Measurements from ENCODE around the gene PYGO2.
"Not testable (repeated sequence)": the region's sequence is repeated elsewhere in the genome, so short reads cannot be mapped to it uniquely, and the experiment has no call there.

The PYGO2 gene

DNA sequence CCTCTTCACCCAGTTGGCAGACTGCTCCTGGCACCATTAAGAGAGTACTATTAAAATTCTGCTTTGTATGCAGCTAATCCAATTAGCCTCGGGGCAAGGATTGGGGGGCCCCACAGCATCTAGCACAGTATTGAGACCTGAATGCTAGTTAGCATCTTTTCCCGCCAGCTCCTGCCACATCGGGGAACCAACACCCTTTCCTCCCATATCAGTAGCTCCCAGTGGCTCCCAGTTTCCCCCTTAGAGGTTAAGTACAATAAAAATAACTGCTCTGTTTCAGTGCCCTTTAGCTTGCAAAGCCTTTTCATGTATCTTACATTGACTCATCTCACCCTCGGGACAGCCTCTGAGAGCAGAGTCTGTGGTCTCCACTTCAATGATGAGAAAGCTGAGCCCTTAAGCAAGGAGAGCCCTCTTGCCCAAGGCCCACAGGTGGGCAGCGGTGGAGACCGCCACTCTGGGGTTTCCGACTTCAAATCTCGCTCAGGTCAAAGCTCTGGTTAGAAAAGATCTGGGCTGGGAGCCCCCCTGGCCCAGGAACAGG, 20.9 kb downstream of the PYGO2 start:
- no peak for DNase-seq

DNA sequence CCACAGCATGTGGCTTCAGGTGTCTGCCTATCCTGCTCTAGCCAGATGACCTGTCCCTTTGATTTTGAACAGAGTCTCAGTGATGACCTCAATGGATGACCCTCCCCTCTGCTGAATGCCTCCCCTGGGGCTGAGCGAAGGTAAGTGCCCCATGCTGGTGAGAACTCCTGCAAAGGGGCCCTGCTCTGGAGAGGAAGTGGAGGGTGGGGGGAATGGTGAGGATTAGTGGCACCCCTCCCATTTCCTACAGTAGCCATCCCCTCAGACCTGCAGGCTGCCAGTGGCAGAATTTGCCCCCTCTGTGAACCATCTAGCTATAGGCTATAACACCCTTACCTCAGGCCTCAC, 21.4 kb downstream of the PYGO2 start:
- DNase-seq: no peak

DNA sequence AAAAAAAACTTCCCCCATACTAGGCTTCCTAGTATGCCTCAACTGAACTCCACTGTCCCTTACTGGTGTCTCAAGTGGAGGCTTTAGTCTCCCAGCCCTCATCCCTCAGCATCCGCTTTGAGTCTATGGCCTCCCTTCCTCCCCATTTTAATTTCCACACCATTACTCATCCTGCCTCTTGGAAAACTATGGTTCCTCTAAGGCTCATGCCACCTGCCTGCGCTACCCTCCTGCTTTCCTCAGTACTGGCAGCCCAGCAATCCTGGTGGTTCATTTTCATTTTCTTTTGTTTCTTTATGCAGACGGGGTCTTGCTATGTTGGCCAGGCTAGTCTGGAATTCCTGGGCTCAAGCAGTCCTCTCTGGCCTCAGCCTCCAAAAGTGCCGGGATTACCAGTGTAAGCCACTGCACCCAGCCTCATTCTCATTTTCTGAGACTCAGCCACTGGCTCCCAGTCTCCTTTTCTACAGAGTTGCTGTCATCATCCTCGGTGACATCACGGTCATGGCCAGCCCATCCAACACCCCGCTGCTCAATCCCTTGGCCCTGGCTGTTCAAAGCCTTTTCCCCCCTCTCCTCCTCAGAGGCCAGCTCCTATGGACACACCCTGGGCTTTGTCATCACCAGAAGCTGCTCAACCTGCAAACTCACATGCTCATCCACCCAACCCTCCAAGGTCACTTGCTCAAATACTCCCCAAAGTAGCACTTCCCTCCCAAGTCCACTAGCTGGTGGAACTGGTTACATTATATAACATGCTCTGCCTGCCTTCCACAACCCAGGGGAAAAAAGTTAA, 22.8 kb downstream of the PYGO2 start:
- no peak for DNase-seq

DNA sequence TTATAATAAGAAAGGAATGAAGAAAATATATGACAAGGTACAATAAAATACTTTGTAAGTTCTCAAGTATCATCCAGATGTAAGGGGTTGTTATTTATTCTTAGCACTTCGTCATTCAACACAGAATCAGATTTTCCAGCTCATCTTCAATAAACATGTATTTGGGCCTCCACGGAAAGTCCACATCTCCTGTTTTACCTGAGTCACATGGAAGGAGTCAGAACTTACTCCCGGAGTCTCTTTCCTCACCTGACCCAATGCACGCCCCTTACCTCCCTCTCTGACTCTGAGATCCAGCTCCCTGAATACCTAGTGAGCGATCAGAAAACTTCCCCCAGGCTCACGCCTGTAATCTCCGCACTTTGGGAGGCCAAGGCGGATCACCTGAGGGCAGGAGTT, 23.6 kb downstream of the PYGO2 start:
- DNase-seq: no peak

DNA sequence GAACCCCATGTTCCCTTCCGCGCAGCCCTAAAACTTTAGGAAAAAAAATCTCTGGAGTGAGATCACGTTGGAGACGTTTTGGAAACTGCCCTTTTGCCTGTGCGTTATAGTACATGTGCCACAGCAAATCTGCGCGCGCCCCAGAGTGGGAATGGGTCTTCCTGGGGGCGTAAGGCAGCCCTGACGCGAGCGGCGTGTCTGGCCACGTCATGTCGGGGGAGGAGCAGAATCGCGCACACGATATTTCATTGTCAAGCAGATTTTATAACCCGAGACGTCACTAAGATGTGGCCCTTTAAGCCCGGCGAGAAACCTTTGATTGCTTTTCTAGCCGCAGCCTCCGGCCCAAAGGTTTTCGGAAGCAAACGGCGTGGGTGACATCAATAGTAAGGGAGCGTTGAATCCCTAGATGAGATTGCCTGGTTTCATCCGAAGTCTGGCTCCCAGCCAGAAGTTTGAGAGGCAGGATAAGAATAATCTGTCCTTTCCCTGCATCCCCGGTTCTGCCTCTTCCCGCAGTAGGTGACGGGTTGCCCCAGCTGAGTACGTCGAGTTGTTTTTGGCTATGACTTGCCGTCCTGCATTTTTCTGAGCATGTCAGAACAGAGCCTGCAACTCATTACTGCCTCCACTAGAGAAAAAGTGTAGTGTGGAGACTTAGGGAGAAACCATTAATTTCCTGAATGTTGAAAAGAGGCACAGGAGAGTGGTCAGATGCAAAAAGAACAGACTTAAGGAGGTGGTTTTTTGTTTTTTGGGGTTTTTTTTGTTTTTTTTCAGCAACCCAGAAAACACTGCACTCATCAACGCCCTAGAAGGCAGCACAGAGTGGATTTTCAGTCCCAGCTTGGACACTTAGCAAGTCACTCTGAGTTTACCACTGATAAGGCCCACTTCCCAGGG, 24.2 kb downstream of the PYGO2 start:
- peak; percentile 91 for DNase-seq

DNA sequence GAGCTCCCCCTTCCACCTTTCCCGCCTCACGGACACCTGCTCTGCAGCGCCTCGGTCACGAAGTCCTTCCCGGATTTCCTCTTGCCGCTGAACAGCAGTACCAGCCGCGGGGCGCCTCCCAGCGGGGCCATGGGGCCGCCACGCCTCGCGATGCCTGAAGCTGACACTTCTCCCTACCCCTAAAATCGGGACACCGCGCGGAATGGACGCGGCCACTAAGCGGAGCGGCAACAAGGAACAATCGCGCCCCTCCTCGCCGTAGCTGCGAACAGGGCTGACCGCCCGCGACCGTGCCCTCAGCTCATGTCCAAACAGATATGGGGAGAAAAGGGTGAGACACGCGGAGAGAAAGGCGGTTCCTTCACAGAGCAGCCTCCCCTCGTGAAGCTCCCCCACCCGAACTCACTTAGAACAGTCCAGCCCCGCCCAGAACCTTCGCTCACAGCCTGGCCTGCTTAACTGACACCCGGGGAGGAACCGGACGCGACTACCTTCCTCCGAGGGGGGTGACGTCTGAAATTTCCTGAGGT, 25.0 kb downstream of the PYGO2 start, which contains the start of gene PMVK:
TSS of gene PMVK (minus strand) at position 165 of the 530 bp plus-strand sequence. CDS start at position 131, 34 bp downstream.
- DNase-seq: peak; percentile 91

DNA sequence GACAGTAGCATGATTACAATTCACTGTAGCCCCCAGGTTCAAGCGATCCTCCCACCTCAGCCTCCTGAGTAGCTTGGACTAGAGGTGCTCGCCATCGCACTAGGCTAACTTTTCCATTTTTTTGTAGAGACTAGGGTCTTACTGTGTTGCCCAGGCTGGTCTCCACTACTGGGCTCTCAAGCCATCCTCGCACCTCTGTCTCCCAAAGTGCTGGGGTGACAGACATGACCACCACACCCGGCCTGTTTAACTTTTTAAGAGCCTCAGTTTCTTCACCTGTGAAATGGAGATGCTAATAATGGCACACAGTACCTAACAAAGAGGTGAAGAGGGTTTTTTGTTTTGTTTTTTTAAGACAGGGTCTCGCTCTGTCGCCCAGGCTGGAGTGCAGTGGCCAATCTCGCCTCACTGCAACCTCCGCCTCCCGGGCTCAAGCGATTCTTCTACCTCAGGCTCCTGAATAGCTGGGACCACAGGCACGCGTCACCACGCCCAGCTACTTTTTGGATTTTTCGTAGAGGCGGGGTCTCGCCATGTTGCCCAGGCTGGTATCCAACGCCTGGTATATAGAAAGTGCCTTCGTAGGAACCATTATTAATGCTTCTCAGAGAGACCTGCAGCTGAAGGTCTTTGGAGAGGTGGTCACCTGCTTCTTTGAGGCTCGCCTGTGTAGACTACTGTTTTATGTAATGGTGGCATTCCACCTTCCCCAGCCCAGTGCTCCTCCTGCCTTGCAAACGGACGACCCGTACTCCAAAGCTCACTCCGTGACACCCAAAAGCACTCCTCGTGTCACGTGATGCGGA, 25.6 kb downstream of the PYGO2 start:
- no peak for DNase-seq

DNA sequence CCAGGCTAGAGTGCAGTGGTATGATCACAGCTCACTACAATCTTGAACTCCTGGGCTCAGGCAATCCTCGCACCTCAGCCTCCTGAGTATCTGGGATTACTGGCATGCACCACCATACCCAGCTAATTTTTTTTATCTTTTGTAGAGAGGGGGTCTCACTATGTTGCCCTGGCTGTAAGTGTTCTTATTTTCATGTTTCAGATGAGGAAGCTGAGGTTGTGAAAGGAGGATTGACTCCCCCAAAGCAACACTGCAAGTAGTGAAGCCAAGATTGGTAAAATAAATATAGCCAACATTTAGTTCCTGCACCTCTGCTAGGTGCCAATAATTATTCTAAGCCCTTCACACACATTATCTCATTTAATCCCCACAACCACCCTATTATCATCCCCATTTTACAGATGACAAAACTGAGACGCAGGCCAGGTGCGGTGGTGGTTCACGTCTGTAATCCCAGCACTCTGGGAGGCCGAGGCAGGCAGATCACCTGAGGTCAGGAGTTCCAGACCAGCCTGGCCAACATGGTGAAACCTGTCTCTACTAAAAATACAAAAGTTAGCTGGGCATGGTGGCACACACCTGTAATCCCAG, 27.1 kb downstream of the PYGO2 start:
- DNase-seq: no peak

DNA sequence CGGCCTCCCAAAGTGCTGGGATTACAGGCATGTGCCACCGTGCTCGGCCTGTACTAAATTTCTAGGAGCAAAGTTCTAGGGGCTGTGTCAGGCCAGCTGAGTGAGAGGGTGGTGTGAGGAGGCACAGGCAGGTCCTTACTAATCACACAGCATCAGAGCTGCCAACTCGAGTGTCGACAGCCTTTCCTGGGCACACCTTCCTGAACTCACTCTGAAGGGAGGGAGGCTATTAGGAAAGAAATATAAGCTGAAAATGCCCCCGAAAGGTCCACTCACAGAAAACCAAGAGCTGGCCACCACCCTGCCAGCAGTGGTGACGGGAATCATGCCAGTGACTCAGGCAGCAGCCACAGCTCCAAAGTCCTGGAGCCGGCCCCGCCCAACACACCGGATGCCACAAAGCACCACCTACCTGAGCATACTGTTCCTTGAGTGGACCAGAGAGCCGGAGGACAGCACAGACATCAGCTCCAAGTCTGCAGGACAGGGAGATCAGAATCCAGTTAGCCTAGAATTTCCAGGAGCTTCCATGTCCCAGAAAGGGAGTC, 29.6 kb downstream of the PYGO2 start:
- no peak for DNase-seq

DNA sequence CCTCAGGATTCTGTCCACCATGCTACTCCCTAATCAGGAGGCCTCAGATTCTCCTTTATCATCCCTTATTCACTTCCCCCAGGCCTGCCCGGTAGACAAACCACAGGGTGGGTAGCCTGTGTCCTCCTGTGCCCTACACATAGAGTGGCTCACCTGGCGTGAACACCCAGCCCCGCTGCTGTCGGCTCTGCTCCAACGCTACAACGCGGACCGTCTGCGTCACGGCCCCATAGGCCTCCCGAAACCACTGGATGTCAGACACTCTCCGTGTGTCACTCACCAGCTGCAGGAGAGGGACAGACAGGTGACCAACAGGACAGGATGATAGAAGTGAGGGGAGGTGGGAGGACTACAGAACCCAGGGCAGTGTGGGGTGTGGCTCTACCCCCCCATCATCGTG, 35.4 kb downstream of the PYGO2 start:
- DNase-seq: no peak

DNA sequence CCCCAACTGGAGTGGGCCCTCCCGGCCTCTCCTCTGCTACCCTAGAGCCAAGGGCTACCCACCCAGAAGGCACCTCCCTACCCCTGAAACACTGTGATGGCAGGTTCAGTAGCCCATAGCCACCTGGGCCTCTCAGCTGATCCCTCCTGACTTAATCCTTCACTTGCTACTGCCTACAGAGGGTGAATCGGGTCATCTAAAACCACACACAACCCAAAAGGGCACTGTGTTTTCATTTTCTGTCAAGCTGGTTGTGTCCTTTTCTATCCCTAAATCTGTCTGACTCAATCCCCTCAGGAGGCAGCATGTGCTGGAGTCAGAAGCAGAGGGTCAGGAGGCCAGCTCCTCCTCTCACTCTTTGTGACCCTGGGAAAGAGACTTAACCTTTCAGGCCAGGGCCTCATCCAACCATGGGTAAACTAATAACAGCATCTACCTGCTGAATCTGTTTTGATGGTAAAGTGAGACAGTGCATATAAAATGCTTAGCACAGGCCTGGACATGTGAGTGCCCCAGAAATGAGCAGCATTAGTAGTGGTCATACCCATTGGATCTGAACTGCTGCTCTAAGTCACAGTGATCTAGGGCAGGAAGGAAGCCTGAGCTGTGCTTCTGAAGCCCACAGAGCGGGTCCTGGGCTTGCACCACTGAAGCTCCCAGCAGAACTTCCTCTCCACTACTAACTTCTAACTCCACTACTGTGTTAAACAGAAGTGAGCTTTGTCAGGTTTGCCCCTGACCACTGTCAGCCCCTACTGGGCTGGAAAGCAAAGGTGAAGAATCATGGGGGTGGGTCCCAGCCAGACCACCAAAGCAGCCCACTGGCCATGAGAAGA, 36.0 kb downstream of the PYGO2 start:
- DNase-seq: no peak

DNA sequence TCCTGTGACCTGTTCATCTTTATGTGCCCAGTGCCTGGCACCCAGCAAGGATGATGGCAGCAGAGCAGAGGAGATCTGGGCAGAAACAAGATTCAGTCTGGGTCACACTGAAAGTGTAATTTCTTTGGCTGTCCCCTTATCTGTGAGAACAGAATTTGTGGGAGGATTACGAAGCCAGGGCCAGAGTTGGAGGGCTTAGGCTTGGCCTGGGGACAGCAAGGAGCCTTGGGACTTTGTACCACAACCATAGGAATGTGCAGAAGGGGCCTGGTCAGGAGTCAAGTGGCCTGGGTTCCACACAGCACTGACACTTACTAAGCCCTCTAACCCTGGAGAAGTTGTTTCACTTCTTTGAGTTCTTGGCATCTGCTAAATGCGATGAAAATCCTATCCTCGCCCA, 37.9 kb downstream of the PYGO2 start:
- no peak for DNase-seq

DNA sequence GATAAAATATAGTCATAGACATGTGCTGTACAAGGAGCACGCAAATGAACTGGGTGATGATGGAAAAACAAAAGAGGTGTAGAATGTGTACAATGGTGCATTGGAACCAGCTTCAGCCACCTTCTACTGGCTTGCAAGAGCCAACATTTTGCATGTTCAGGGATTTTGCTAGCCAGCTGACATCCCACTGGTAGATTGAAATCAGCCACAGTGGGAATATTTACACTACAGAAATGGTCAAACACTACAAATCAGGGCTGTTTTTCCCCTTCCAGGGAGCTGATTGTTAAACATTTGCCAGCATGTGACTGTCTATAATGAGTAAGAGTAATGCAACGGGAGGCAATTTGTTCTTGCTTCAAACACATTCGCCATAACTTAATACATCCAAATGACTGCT, 48.3 kb downstream of the PYGO2 start:
- no peak for DNase-seq

DNA sequence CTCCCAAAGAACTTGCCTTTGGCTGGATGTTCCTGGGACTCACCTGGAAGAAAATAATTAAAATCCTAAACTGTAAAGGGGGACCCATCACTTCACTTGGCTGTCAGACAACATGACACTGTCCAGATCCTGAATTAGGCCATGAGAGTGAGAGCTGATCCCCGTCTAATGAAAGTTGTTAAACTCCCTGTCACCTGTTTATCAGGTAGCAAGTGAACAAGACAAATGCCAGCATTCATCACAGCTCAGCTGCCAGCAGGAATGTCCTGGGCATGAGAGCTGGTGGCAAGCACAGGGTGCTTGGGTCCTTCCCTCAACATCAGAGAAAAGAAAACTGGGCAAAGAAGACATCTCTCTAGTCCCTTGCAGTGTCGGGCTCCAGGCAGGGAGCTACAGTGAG, 48.8 kb downstream of the PYGO2 start:
- DNase-seq: no peak

DNA sequence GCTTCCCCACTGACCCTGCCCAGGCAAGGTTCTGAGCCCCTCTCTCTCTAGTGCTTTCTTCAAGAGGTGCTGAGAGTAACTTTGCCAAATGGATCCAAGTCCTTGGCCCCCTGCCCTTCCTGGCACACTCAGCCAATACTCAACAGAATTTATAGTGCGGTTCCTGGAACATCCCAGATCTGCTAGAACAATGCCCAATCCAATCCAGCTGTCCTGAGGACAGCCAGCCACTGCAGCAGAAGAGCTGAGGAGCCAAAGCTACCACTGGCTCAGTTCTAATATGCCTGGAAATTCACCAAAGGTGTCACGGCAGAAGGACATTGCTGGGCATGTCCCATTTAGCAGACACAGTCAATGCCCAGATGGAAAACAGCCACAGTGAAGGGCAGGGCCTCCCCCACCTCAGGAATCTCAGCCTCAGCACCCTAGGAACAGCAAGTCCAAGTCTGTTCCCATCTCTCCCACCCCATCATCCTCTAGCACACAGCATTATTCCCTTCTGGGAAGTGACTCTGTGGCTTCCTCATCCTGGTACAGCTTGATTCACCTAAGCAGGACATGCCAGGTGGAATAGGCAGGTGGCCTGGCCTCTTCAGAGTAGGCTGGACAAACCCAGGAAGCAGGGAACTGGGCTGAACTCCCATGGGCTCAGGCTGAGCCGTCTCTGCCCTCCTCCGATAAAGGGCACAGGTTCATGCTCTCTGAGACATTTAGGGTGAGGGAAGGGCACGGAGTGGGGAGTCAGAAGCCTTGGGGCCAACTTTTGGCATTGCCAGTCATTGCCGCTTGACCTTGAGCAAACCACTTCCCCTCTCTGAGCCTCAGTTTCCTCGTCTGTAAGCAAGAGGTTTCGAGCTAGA, 49.7 kb downstream of the PYGO2 start:
- DNase-seq: no peak

DNA sequence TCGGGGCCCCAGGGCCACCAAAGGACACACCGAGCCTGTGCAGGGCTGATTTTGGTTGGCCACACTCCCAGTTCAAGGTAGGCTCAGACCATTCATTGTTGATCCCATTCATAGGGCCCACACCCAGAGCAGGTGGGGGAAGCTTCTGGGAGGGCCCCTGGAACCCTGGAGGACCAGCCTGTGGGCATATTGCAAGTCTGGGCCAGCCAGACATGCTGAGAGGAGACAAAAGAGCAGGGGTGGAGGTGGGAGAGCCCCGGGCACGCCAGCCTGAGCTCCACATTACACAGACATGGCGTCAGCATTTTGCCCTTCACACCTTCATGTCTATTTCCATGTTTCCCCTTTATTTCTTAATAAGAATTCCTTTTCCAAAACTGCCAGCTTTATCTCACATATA, 50.7 kb downstream of the PYGO2 start:
- no peak for DNase-seq

DNA sequence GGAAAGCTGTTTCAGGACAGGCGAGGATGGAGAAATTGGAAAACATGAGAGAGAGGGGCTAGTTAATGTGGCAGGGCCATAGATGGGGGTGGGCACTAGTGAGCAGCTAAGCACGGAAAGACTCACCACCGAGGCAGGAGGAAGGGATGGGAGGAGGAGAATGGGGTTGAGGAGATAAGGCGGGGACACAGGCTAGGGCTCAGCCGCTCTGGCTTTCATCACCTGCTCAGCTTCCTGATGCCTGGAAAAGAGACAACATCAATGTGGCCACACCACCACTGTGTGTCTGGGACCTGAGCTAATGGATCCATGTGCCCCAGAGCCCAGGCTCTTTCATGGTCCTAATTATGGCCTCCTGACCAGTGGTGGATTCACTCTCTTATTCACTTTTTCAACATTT, 52.6 kb downstream of the PYGO2 start:
- no peak for DNase-seq

DNA sequence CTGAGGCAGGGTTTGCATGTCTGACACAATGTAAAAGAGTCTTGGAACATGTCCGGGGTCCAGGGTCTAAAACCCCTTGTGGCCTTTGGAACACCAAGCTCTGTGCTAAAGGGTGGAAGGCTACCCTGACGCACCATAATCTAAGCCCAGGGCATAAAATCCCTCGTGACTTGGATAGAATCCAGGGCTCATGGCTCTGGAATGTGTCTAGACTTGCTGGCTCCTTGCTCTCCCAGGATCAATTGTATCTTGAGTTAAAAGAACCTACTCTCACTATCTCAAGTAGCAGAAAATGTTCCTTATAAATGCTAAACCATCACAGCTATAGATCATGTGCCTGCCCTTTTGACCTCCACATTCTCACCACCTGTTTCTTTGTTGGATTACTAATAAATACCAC, 53.5 kb downstream of the PYGO2 start:
- not testable (repeated sequence) for DNase-seq
